Mucosa of descending colon (tissue), 3 donors: ENCODE results near the gene CHCHD4. TPM values are rescaled to one million over a fixed set of nuclear protein-coding genes. Genes with fewer than 3 reads are reported as not detected.

ENCODE experiments used
- ATAC-seq: fragments of 200-7000 bp; cut with Tn5 transposase; one replicate; pipeline ENCODE4 v1.9.1; 2020; ENCODE audit warnings: mild to moderate bottlenecking, moderate library complexity
- DNase-seq, 3 donors: peaks; one replicate each; pipeline ENCODE4 v3.0.0-alpha.2; 2020
- H3K36me3 ChIP-seq: fragments of 200-600 bp; one replicate; pipeline ENCODE4 v1.8.0; 2021; ENCODE audit warnings: low read depth, mild to moderate bottlenecking
- H3K4me1 ChIP-seq: fragments of 200-600 bp; one replicate; pipeline ENCODE4 v1.8.0; 2021; ENCODE audit warnings: low read depth, mild to moderate bottlenecking
- H3K4me3 ChIP-seq: fragments of 200-600 bp; one replicate; pipeline ENCODE4 v1.8.0; 2021; ENCODE audit warnings: mild to moderate bottlenecking
- H3K9me3 ChIP-seq: fragments of 200-600 bp; one replicate; pipeline ENCODE4 v1.8.0; 2021; ENCODE audit warnings: mild to moderate bottlenecking
- intact Hi-C, 2 donors: fragments of 100-400 bp; cut with DNase I in 1 of 2; cut with micrococcal nuclease in 1 of 2; formaldehyde crosslinking; loops; one replicate each; pipeline versions ENCODE4 v1.11.0 to v1.11.1; 2022; cut with DNase I, micrococcal nuclease
- total RNA-seq, 3 donors: library from RNA; stranded (reverse); fragmentation: NEBNext Ultra II Directional in 2 of 3; extraction: Animal tissue kit (Norgen Biotek cat#: 25700) in 2 of 3; gene quantifications; one replicate each; pipeline versions ENCODE4 v1.2.1 to v1.2.4, GENCODE V29; 2021 to 2023
- TF ChIP-seq, protein P1 (sequence below): fragments of 200-600 bp; IDR thresholded peaks from one replicate; pipeline ENCODE4 v1.8.0; 2022; ENCODE audit warnings: antibody characterized with exemption, mild to moderate bottlenecking
- donor health status: DM: no; HTN: no; CAD: no; lungs with moderate emphysema.
- donor health status: DM: no; HTN: no; CAD: no.
- donor health status: DM: no; HTN: yes; CAD: no.

The CHCHD4 gene
- total RNA-seq, 3 donors from 2014 or later: 15.1 to 32.6 (median 15.2) TPM

DNA sequence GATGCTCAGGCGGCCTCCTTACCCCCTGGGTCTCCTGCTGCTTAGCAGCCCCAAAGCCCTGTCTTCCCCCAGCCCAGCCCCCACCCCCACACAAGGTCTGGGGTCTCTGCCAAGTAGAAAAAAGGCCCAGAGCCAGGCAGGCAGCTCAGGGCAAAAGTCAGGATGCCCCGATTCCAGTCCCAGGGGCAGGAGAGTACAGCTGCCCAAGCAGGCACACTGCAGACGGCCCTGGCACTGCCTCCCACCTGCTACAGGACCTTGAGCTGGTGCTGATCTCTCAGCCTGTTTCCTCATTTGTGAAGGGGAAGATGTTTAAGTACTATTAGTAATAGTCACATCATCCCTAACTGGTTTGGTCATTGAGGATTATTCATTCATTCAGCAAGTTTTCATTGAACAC lies 12.8 kb upstream of the CHCHD4 start:
- TF ChIP-seq, protein P1, sequence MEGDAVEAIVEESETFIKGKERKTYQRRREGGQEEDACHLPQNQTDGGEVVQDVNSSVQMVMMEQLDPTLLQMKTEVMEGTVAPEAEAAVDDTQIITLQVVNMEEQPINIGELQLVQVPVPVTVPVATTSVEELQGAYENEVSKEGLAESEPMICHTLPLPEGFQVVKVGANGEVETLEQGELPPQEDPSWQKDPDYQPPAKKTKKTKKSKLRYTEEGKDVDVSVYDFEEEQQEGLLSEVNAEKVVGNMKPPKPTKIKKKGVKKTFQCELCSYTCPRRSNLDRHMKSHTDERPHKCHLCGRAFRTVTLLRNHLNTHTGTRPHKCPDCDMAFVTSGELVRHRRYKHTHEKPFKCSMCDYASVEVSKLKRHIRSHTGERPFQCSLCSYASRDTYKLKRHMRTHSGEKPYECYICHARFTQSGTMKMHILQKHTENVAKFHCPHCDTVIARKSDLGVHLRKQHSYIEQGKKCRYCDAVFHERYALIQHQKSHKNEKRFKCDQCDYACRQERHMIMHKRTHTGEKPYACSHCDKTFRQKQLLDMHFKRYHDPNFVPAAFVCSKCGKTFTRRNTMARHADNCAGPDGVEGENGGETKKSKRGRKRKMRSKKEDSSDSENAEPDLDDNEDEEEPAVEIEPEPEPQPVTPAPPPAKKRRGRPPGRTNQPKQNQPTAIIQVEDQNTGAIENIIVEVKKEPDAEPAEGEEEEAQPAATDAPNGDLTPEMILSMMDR: no peak
- DNase-seq (no peak), ATAC-seq (no peak)
- H3K4me3 ChIP-seq: no peak overlapping the region
- intact Hi-C loops: no loop called here
- peaks cover 12% of the 10 kb centered on the region for H3K36me3 ChIP-seq
- no peaks in the 10 kb centered on the region for H3K9me3 ChIP-seq
- peaks cover 4% of the 10 kb centered on the region for H3K4me1 ChIP-seq

DNA sequence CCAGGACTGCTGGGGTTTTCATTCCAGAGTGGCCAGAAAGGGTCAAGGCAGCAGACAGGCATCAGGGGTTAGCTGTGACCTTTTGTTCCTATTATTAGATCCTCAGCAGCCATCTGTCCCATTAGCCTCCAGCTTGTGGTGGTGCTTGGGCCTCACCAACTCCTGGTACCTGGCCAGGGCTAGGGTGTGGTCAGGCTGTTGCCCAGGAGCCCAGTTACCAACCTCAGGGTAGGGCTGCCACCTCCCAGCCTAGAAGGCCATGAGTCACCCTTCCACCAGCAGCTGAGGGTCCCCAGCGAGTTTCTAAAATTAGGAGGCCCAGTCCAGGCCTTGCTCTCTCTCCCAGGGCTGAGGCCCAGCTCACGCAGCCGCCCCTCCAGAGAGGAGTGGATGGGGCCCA lies 12.3 kb upstream of the CHCHD4 start:
- ATAC-seq (peak; percentile 49), DNase-seq (peak in 2 of 3 donors; percentile 62 to 64)
- Histone ChIP-seq H3K4me1 (peaks cover 4% of the 10 kb centered on the region), H3K9me3 (no peaks in the 10 kb centered on the region), H3K36me3 (peaks cover 12% of the 10 kb centered on the region), H3K4me3 (no peak overlapping the region)
- intact Hi-C loops: no loop called here
- TF ChIP-seq, protein P1: no peak

- Histone ChIP-seq H3K36me3 (peaks cover 12% of the 10 kb centered on the region), H3K4me1 (peaks cover 4% of the 10 kb centered on the region)
- TF ChIP-seq, protein P1: no peak
These were observed 10.9 kb upstream of the CHCHD4 start for GRCh38 chr3:14135581-14135980.

GRCh38 chr3:14134291-14134690 lies 9.6 kb upstream of the CHCHD4 start:
- H3K4me3 ChIP-seq: no peak overlapping the region
- TF ChIP-seq, protein P1: no peak
- H3K9me3 ChIP-seq: no peaks in the 10 kb centered on the region
- peaks cover 16% of the 10 kb centered on the region for H3K36me3 ChIP-seq
- intact Hi-C loops: no loop called here
- DNase-seq (no peak), ATAC-seq (no peak)
- peaks cover 4% of the 10 kb centered on the region for H3K4me1 ChIP-seq

More at GRCh38 chr3:14135581-14135980, 10.9 kb upstream of the CHCHD4 start:
- Histone ChIP-seq H3K9me3 (no peaks in the 10 kb centered on the region), H3K4me3 (no peak overlapping the region)
- intact Hi-C loops: no loop called here
- DNase-seq (no peak), ATAC-seq (no peak)

DNA sequence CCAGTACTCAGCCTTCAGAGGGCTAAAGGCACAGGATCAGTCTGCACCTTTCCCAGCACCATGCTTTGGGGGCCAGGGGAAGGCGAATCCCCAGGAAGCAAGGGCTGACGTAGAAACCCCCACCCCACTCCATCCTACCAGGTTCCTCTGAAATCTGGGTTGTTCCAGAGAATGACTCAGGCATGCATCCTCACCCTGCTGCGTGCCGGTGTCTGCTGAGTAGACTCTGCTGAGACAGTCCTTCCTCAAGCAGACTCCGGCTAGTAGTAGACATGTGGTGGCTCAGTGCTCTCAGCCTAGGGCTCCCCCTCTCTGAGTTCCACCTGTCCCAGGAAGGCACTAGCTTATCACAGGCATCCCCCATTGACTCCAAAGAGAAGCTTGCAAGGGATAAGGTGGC lies 9.2 kb upstream of the CHCHD4 start:
- no peak for DNase-seq
- H3K36me3 ChIP-seq: peaks cover 16% of the 10 kb centered on the region
- intact Hi-C loops: no loop called here
- TF ChIP-seq, protein P1: no peak
- H3K4me3 ChIP-seq: no peak overlapping the region
- no peak for ATAC-seq
- H3K9me3 ChIP-seq: no peaks in the 10 kb centered on the region
- H3K4me1 ChIP-seq: peaks cover 4% of the 10 kb centered on the region
